Measurements from ENCODE around the gene EXOC1L. TPM values are rescaled to one million over a fixed set of nuclear protein-coding genes. Genes with fewer than 3 reads are reported as not detected.

The EXOC1L gene
- total and polyA plus RNA-seq, 9 of the 15 experiments (the other 6 are each of a cell fraction or from before 2014, with no cell fraction given): 0.38 to 3.9 (median 1.0) TPM; not detected in 1

- no peak for TF ChIP-seq SFPQ (IDR thresholded peaks at IDR 0.05; ENCODE audit: low read depth, low read length)
- no peak for TF ChIP-seq GATAD2A (IDR thresholded peaks at IDR 0.05)
- TF ChIP-seq GATA2 (CRISPR knock-in tag; IDR thresholded peaks at IDR 0.05): no peak
- TF ChIP-seq, protein P1, sequence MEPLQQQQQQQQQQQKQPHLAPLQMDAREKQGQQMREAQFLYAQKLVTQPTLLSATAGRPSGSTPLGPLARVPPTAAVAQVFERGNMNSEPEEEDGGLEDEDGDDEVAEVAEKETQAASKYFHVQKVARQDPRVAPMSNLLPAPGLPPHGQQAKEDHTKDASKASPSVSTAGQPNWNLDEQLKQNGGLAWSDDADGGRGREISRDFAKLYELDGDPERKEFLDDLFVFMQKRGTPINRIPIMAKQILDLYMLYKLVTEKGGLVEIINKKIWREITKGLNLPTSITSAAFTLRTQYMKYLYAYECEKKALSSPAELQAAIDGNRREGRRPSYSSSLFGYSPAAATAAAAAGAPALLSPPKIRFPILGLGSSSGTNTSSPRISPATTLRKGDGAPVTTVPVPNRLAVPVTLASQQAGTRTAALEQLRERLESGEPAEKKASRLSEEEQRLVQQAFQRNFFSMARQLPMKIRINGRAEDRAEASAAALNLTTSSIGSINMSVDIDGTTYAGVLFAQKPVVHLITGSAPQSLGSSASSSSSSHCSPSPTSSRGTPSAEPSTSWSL (CRISPR knock-in tag; IDR thresholded peaks at IDR 0.05; ENCODE audit: borderline replicate concordance): no peak
- TF ChIP-seq MBD2 (IDR thresholded peaks at IDR 0.05; ENCODE audit: borderline replicate concordance, low read depth): no peak
- no peak for TF ChIP-seq ZNF165 (CRISPR knock-in tag; IDR thresholded peaks at IDR 0.05; ENCODE audit: borderline replicate concordance)
- no peak for TF ChIP-seq EHMT2 (IDR thresholded peaks at IDR 0.05)
Observed at GRCh38 chr4:55794053-55794452, 25.5 kb upstream of the EXOC1L start (continued).

DNA sequence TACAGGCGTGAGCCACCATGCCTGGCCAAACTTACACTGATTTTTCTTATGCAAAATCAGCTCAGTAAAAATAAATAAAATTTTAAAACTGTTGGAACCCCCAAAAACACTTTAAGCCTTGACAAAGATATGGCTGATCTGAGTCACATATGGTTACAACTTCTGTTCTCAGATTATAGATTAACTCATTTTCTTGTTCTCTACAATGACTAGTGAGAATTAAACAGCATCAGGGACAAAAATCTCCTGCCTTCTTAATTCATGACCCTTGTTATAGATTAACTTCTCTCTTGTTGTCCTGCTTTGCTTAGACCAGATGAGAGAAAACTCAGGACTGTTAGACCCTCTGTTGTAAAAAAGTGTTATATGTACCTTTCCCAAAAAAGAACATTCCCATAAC, 24.2 kb upstream of the EXOC1L start:
- Histone ChIP-seq H3K9me1 (ENCODE audit: control insufficient read depth, insufficient read depth, low read length) (no peaks in the 10 kb centered on the region), H2AFZ (ENCODE audit: low read depth, low read length) (no peak overlapping the region), H3K4me1 (replicated peaks in 1 of 2; ENCODE audit: control insufficient read depth in 2 of 2, insufficient read depth in 2 of 2, low read length in 2 of 2) (peaks cover 0 to 6% of the 10 kb centered on the region in 2 experiments; a peak in 1 of 5 replicates), H3K4me3 (no peak overlapping the region), H3K36me3 (ENCODE audit: control insufficient read depth, insufficient read depth, low read length) (no peaks in the 10 kb centered on the region), H3K4me2 (ENCODE audit: insufficient read depth, low read length) (no peak overlapping the region), H3K79me2 (ENCODE audit: control insufficient read depth, insufficient read depth, low read length) (no peaks in the 10 kb centered on the region), H3K9ac (ENCODE audit: insufficient read depth in 1 of 2, low read depth in 2 of 2, low read length in 2 of 2) (no peak overlapping the region), H3K27me3 (ENCODE audit: control insufficient read depth in 2 of 2, insufficient read depth in 2 of 2, low read length in 2 of 2) (no peaks in the 10 kb centered on the region; a peak in 1 of 5 replicates), H3K9me3 (replicated peaks; ENCODE audit: control insufficient read depth, insufficient read depth, low read depth, low read length) (no peaks in the 10 kb centered on the region), H4K20me1 (replicated peaks; ENCODE audit: control insufficient read depth, insufficient read depth, low read length) (no peaks in the 10 kb centered on the region), H3K27ac (ENCODE audit: extremely low read depth, low read depth, low read length) (no peak overlapping the region)
- 10% methylated on average over 1 of the region's 1 CpG for WGBS (ENCODE audit: insufficient coverage, low coverage, missing lambda C conversion rate)
- no TSS peak for BruUV-seq (replicated peaks)
- in situ Hi-C loops (cut with MboI) (no loop called here), intact Hi-C loops (cut with micrococcal nuclease) (no loop called here)
- ATAC-seq (no peak), DNase-seq (ENCODE audit: extremely low read depth in 1 of 4, low spot score in 3 of 4) (no peak), FAIRE-seq (no peak)
- ChIA-PET POLR2A (no interaction called here), CTCF (ENCODE audit: low intra/inter-chr PET ratio) (no interaction called here)
- TF ChIP-seq HINFP (tag; conservative IDR thresholded peaks at IDR 0.05; ENCODE audit: low read depth): no peak
- no peak for TF ChIP-seq ZKSCAN1 (IDR thresholded peaks at IDR 0.05; ENCODE audit: low read depth, low read length)
- no peak for TF ChIP-seq CHCHD3 (CRISPR knock-in tag; IDR thresholded peaks at IDR 0.05)
- TF ChIP-seq, protein P2, sequence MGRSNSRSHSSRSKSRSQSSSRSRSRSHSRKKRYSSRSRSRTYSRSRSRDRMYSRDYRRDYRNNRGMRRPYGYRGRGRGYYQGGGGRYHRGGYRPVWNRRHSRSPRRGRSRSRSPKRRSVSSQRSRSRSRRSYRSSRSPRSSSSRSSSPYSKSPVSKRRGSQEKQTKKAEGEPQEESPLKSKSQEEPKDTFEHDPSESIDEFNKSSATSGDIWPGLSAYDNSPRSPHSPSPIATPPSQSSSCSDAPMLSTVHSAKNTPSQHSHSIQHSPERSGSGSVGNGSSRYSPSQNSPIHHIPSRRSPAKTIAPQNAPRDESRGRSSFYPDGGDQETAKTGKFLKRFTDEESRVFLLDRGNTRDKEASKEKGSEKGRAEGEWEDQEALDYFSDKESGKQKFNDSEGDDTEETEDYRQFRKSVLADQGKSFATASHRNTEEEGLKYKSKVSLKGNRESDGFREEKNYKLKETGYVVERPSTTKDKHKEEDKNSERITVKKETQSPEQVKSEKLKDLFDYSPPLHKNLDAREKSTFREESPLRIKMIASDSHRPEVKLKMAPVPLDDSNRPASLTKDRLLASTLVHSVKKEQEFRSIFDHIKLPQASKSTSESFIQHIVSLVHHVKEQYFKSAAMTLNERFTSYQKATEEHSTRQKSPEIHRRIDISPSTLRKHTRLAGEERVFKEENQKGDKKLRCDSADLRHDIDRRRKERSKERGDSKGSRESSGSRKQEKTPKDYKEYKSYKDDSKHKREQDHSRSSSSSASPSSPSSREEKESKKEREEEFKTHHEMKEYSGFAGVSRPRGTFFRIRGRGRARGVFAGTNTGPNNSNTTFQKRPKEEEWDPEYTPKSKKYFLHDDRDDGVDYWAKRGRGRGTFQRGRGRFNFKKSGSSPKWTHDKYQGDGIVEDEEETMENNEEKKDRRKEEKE (IDR thresholded peaks at IDR 0.05; ENCODE audit: borderline replicate concordance in 1 of 2, control insufficient read depth in 1 of 2, low read depth in 2 of 2, low read length in 1 of 2): no peak
- no peak for TF ChIP-seq ZNF133 (CRISPR knock-in tag; IDR thresholded peaks at IDR 0.05)
- TF ChIP-seq DPF2 (IDR thresholded peaks at IDR 0.05): no peak
- TF ChIP-seq ETV5 (CRISPR knock-in tag; IDR thresholded peaks at IDR 0.05; ENCODE audit: low read depth): no peak
- TF ChIP-seq CBX1 (IDR thresholded peaks at IDR 0.05; ENCODE audit: low read depth): no peak
